Measurements from ENCODE around the gene LSAMP. TPM values are rescaled to one million over a fixed set of nuclear protein-coding genes. Genes with fewer than 3 reads are reported as not detected.

LSAMP gene
- total RNA-seq, 1 donor from 2014 or later: 0.11 TPM

- no peaks in the 10 kb centered on the region for H3K36me3 ChIP-seq
- H3K9me3 ChIP-seq: no peaks in the 10 kb centered on the region
- no peak for DNase-seq (ENCODE audit: low spot score in 2 of 2)
- H3K4me1 ChIP-seq: no peaks in the 10 kb centered on the region
- TF ChIP-seq, protein P1, sequence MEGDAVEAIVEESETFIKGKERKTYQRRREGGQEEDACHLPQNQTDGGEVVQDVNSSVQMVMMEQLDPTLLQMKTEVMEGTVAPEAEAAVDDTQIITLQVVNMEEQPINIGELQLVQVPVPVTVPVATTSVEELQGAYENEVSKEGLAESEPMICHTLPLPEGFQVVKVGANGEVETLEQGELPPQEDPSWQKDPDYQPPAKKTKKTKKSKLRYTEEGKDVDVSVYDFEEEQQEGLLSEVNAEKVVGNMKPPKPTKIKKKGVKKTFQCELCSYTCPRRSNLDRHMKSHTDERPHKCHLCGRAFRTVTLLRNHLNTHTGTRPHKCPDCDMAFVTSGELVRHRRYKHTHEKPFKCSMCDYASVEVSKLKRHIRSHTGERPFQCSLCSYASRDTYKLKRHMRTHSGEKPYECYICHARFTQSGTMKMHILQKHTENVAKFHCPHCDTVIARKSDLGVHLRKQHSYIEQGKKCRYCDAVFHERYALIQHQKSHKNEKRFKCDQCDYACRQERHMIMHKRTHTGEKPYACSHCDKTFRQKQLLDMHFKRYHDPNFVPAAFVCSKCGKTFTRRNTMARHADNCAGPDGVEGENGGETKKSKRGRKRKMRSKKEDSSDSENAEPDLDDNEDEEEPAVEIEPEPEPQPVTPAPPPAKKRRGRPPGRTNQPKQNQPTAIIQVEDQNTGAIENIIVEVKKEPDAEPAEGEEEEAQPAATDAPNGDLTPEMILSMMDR (IDR thresholded peaks at IDR 0.05): no peak
- H3K4me3 ChIP-seq: no peak overlapping the region
- intact Hi-C loops (cut with DNase I): no loop called here
- H3K27me3 ChIP-seq: no peaks in the 10 kb centered on the region
- no peak overlapping the region for H3K27ac ChIP-seq
These were observed 259.2 kb downstream of the LSAMP start for GRCh38 chr3:116186049-116186448.

DNA sequence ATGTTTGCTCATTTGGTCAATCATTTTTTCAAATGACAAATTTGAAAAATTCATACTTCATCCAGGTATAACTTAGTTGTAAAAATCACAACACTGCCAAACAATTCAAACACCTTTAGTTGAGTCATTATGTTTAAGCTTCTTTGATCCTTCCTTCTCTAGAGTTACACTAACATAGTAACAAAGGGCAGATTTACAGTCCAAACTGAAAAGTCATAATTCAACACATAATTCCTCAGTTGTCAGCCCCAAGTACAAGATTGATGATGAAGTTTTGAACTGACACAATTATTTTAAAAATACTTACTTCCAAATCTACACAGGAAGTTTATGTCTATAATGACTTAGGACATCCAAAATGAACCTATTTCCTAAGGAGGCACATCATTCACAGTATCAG, 264.1 kb downstream of the LSAMP start:
- Histone ChIP-seq H3K4me3 (no peak overlapping the region), H3K4me1 (no peaks in the 10 kb centered on the region), H3K27me3 (no peaks in the 10 kb centered on the region), H3K27ac (no peak overlapping the region), H3K36me3 (no peaks in the 10 kb centered on the region), H3K9me3 (no peaks in the 10 kb centered on the region)
- no peak for DNase-seq (ENCODE audit: low spot score in 2 of 2)
- intact Hi-C loops (cut with DNase I): no loop called here
- TF ChIP-seq, protein P1 (IDR thresholded peaks at IDR 0.05): no peak

GRCh38 chr3:116179091-116179490, 266.2 kb downstream of the LSAMP start:
- no peaks in the 10 kb centered on the region for H3K9me3 ChIP-seq
- no peaks in the 10 kb centered on the region for H3K36me3 ChIP-seq
- no peaks in the 10 kb centered on the region for H3K27me3 ChIP-seq
- no peaks in the 10 kb centered on the region for H3K4me1 ChIP-seq
- intact Hi-C loops (cut with DNase I): no loop called here
- no peak overlapping the region for H3K4me3 ChIP-seq
- no peak overlapping the region for H3K27ac ChIP-seq
- no peak for DNase-seq (ENCODE audit: low spot score in 2 of 2)
- TF ChIP-seq, protein P1 (IDR thresholded peaks at IDR 0.05): no peak

- DNase-seq (ENCODE audit: low spot score in 2 of 2): no peak
- intact Hi-C loops (cut with DNase I): no loop called here
- TF ChIP-seq, protein P1 (IDR thresholded peaks at IDR 0.05): no peak
- H3K4me3 ChIP-seq: no peak overlapping the region
- no peaks in the 10 kb centered on the region for H3K36me3 ChIP-seq
- no peaks in the 10 kb centered on the region for H3K27me3 ChIP-seq
- H3K4me1 ChIP-seq: no peaks in the 10 kb centered on the region
- no peak overlapping the region for H3K27ac ChIP-seq
- no peaks in the 10 kb centered on the region for H3K9me3 ChIP-seq
These were observed 268.2 kb downstream of the LSAMP start for GRCh38 chr3:116176974-116177555.

DNA sequence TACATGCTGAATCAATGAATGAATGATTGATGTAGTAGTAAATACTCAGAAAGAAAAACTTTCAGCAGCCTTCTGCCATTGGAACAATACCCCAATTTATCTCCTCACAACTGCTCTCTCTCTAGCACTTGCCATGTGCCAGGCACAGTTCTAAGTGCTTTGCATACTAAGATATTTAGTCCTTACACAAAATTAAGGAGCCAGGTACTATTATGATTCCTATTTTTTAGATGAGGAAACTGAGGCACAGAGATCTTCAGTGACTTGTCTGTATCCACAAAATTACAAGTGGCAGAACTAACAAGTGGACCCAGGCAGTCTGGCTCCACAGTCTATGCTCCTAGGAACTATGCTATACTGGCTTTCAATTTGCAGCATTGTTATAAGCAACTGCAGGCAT, 279.2 kb downstream of the LSAMP start:
- no peak overlapping the region for H3K4me3 ChIP-seq
- H3K27me3 ChIP-seq: no peaks in the 10 kb centered on the region
- H3K27ac ChIP-seq: no peak overlapping the region
- H3K9me3 ChIP-seq: no peaks in the 10 kb centered on the region
- TF ChIP-seq, protein P1 (IDR thresholded peaks at IDR 0.05): no peak
- no peaks in the 10 kb centered on the region for H3K36me3 ChIP-seq
- intact Hi-C loops (cut with DNase I): no loop called here
- H3K4me1 ChIP-seq: no peaks in the 10 kb centered on the region
- DNase-seq (ENCODE audit: low spot score in 2 of 2): no peak

DNA sequence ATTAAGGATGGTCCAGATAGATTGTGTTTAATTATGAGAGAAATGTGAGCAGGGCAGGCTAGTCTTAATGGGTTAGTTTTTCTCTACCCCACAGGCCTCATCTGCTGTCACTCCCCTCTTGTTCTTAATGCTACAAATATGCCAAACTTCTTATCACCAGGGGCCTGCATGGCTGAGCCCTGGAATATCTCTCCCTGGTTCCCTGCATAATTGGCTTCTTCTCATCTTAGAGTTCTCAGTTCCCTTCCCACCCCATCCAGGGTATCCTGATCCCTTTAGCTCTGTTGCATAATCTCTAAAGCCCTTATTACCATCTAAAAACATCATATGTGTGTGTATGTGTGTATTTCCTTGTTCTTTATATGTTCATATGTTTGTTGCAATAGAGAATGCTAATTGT, 279.6 kb downstream of the LSAMP start:
- intact Hi-C loops (cut with DNase I): no loop called here
- no peaks in the 10 kb centered on the region for H3K27me3 ChIP-seq
- no peak overlapping the region for H3K4me3 ChIP-seq
- H3K9me3 ChIP-seq: no peaks in the 10 kb centered on the region
- TF ChIP-seq, protein P1 (IDR thresholded peaks at IDR 0.05): no peak
- no peak for DNase-seq (ENCODE audit: low spot score in 2 of 2)
- no peaks in the 10 kb centered on the region for H3K36me3 ChIP-seq
- H3K4me1 ChIP-seq: no peaks in the 10 kb centered on the region
- H3K27ac ChIP-seq: no peak overlapping the region

Measured in ascending aorta (tissue), 2 donors.